Activated CD4-positive, alpha-beta T cell treated with anti-CD3 and anti-CD28 coated beads, Interleukin-2, Interleukin-6, amounts not matched to agents 100 ng/mL and 50 ng/mL, durations not matched to agents 16 hours and 8 hours (primary cell): ENCODE data around the gene GMDS.

ENCODE experiments used
- DNase-seq: peaks from one replicate; pipeline ENCODE4 v3.0.0-alpha.2; 2020

GMDS gene

GRCh38 chr6:1593958-1594314 lies 651.5 kb downstream of the GMDS start:
- no peak for DNase-seq

- no peak for DNase-seq
Measured at GRCh38 chr6:1593286-1593957, 652.0 kb downstream of the GMDS start.

- no peak for DNase-seq
Measured at GRCh38 chr6:1592852-1593251, 652.6 kb downstream of the GMDS start.

GRCh38 chr6:1591926-1592325 lies 653.5 kb downstream of the GMDS start:
- no peak for DNase-seq

- DNase-seq = no peak
Measured at GRCh38 chr6:1591243-1591642, 654.2 kb downstream of the GMDS start.

GRCh38 chr6:1590580-1590979 lies 654.8 kb downstream of the GMDS start:
- DNase-seq = no peak

GRCh38 chr6:1589208-1589607 lies 656.2 kb downstream of the GMDS start:
- no peak for DNase-seq

GRCh38 chr6:1587977-1588376 lies 657.4 kb downstream of the GMDS start:
- no peak for DNase-seq

- no peak for DNase-seq
Measured at GRCh38 chr6:1587546-1587945, 657.9 kb downstream of the GMDS start.

GRCh38 chr6:1586861-1587450 lies 658.4 kb downstream of the GMDS start:
- DNase-seq = no peak

- DNase-seq = no peak
Measured at GRCh38 chr6:1586256-1586655, 659.1 kb downstream of the GMDS start.

- DNase-seq = no peak
Measured at GRCh38 chr6:1585669-1586049, 659.7 kb downstream of the GMDS start.

- no peak for DNase-seq
Measured at GRCh38 chr6:1584996-1585668, 660.3 kb downstream of the GMDS start.

GRCh38 chr6:1584146-1584545 lies 661.3 kb downstream of the GMDS start:
- no peak for DNase-seq

GRCh38 chr6:1581120-1581991 lies 664.0 kb downstream of the GMDS start:
- no peak for DNase-seq

- DNase-seq = no peak
Measured at GRCh38 chr6:1580585-1580984, 664.8 kb downstream of the GMDS start.

- no peak for DNase-seq
Measured at GRCh38 chr6:1580109-1580508, 665.3 kb downstream of the GMDS start.

- no peak for DNase-seq
Measured at GRCh38 chr6:1579096-1579495, 666.3 kb downstream of the GMDS start.

- DNase-seq = no peak
Measured at GRCh38 chr6:1577896-1578745, 667.3 kb downstream of the GMDS start.

- DNase-seq = no peak
Measured at GRCh38 chr6:1577146-1577680, 668.2 kb downstream of the GMDS start.

- no peak for DNase-seq
Measured at GRCh38 chr6:1576711-1577110, 668.7 kb downstream of the GMDS start.

GRCh38 chr6:1576166-1576565 lies 669.2 kb downstream of the GMDS start:
- DNase-seq = no peak
